Articular chondrocyte of knee joint (primary cell): ENCODE results near the gene YY1AP1. TPM values are rescaled to one million over a fixed set of nuclear protein-coding genes. Genes with fewer than 3 reads are reported as not detected.

Source experiments
- total RNA-seq: library from RNA; depleted of rRNA; stranded (reverse); fragments of >200 nt; gene quantifications from 2 replicates; pipeline ENCODE4 v1.2.3, GENCODE V29; 2012

YY1AP1 gene
- total RNA-seq: 49.3 and 59.6 TPM in 2 replicates

GRCh38 chr1:155688324-155689080 is at the start of gene YY1AP1:
YY1AP1 (minus strand) TSS chr1:155688774; CDS start chr1:155680436, 8,338 bp downstream.

DNA sequence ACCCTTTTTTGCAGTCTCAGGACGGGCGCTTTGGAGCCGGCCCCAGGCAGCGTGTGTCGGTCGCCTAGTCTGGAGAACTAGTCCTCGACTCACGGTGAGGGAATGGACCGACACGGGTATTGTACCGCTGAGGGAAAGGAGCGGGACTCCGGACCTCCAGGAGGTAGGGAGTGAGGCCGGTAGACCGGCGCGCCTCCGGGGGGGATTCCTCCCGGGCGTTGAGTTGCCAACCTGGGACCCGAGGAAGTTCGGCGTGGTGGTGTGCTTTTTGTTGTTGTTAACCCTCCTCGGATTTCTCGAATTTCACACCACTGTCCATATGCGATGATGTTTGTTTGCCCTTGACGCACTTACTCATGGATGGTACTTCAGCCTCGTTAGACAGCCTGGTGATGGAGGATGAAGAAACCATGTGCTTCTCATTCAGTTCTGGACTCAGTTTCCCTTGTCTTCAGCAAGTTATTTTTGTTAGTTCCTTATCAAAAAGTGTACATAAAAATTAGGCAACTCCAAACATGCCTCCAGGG is 570 bp upstream of the YY1AP1 start, which contains the start of gene DAP3:
TSS of gene DAP3 (plus strand) at position 11 of the 527 bp plus-strand sequence. CDS start 20,689 bp downstream, outside the sequence.

DNA sequence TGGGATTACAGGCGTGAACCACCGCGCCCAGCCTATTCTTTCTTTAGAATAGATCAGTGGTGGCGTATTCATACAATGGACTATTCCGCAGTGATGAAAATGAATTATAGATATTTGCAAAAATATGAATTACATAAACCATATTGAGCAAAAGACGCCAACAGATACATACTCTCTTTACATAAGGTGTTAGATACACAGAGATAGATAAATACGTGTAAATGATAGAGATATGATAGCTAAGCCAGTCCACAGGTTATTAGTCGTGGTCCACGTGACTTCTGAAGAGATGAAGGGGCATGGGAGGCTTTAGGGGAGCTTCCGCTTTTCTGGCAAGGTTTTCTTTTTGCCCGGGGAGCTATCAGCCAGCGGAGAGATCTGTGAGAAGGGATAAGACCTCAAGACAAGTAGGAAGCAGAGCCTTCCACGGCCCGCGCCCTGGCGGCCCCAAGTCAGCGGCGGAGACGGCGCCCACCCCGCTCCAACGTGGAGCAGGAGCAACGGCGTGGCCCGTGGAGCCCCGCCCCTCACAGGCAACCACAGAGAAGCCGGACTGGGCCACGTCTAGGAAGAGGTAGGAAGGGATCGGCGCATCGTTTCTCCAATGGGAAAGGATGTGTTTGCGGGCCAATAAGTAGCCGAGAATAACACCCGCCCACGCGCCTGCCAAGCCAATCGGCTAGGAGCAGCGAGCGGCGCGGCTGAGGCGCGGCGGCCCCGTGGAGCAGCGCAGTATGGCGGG is 78.9 kb downstream of the YY1AP1 start, which contains the start of gene MSTO1:
TSS of gene MSTO1 (plus strand) at position 704 of the 742 bp plus-strand sequence. CDS start at position 735, 31 bp downstream.

Other genes starting within 250 kb of the YY1AP1 start
- gene ASH1L, start 126.0 kb downstream of the YY1AP1 start, total RNA-seq: 43.9 and 52.9 TPM in 2 replicates
- 20.5 and 25.2 TPM in 2 replicates for gene MSTO1, start 78.6 kb downstream of the YY1AP1 start, total RNA-seq
- 70.4 and 86.6 TPM in 2 replicates for gene DAP3, start 317 bp upstream of the YY1AP1 start, total RNA-seq
- 44.4 and 44.8 TPM in 2 replicates for gene GON4L, start 168.4 kb upstream of the YY1AP1 start, total RNA-seq
- 38.2 and 45.9 TPM in 2 replicates for gene SYT11, start 170.8 kb upstream of the YY1AP1 start, total RNA-seq
- gene RIT1, start 222.6 kb upstream of the YY1AP1 start, total RNA-seq: 38.8 and 42.3 TPM in 2 replicates
- gene KHDC4, start 245.6 kb upstream of the YY1AP1 start, total RNA-seq: 24.6 and 29.1 TPM in 2 replicates